ENCODE data around the gene PRCD. TPM values are rescaled to one million over a fixed set of nuclear protein-coding genes. Genes with fewer than 3 reads are reported as not detected.

PRCD gene
- polyA plus RNA-seq, 1 donor (not counting 4 experiments of a cell fraction or from before 2014, with no cell fraction given) = 1.2 TPM

DNA sequence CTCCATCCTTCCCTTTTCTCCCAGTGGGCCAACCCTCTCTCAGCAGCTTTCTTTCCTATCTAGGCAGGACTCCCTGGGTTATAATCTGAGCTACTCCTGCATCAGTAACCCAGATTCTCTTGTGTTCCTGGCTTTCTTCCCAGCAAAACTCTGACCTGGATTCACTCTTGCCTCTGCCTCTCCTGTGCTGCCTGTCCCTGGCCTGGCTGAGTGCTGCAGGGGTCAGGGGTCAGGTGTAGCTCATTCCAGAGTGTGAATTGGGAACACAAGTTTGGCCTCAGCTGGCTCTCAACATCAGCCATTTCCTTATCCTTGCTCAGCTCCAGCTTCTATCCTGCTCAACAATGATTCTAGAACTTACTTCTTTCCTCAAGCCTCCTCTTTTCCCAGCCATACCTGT, 48.3 kb downstream of the PRCD start:
- H3K79me2 ChIP-seq (ENCODE audit: control insufficient read depth, insufficient read depth, low read length) = peaks cover 15% of the 10 kb centered on the region
- dilution Hi-C loops (cut with MboI; ENCODE audit: extremely low pct_ligation_motif_present, low sequenced_read_pairs) = no loop called here
- no peaks in the 10 kb centered on the region for H3K27me3 ChIP-seq (ENCODE audit: control insufficient read depth, extremely low read depth, insufficient read depth, low read length)
- no peaks in the 10 kb centered on the region for H3K36me3 ChIP-seq (ENCODE audit: control insufficient read depth in 2 of 2, extremely low read depth in 1 of 2, insufficient read depth in 2 of 2, low read length in 2 of 2)
- no peaks in the 10 kb centered on the region for H3K9me3 ChIP-seq (ENCODE audit: control insufficient read depth, low read depth, low read length)
- no peak overlapping the region for H3K9ac ChIP-seq (ENCODE audit: control insufficient read depth, extremely low read depth, insufficient read depth, low read length)
- FAIRE-seq (no peak), DNase-seq (ENCODE audit: low read depth, low spot score) (no peak)
- H2AFZ ChIP-seq (ENCODE audit: control insufficient read depth, low read length) = no peak overlapping the region
- no peak overlapping the region for H3K4me3 ChIP-seq (ENCODE audit: control insufficient read depth in 2 of 3, extremely low read depth in 1 of 3, insufficient read depth in 2 of 3, low read depth in 1 of 3, low read length in 3 of 3)
- peaks cover 25% of the 10 kb centered on the region for H3K4me1 ChIP-seq (ENCODE audit: control insufficient read depth, extremely low read depth, insufficient read depth, low read length)
- H3K27ac ChIP-seq (ENCODE audit: control insufficient read depth, insufficient read depth, low read length) = no peak overlapping the region
- no peaks in the 10 kb centered on the region for H4K20me1 ChIP-seq (ENCODE audit: control insufficient read depth, extremely low read depth, insufficient read depth, low read length)
- no peak for TF ChIP-seq EZH2 (IDR thresholded peaks at IDR 0.05; ENCODE audit: low read length)
- TF ChIP-seq, protein P1, sequence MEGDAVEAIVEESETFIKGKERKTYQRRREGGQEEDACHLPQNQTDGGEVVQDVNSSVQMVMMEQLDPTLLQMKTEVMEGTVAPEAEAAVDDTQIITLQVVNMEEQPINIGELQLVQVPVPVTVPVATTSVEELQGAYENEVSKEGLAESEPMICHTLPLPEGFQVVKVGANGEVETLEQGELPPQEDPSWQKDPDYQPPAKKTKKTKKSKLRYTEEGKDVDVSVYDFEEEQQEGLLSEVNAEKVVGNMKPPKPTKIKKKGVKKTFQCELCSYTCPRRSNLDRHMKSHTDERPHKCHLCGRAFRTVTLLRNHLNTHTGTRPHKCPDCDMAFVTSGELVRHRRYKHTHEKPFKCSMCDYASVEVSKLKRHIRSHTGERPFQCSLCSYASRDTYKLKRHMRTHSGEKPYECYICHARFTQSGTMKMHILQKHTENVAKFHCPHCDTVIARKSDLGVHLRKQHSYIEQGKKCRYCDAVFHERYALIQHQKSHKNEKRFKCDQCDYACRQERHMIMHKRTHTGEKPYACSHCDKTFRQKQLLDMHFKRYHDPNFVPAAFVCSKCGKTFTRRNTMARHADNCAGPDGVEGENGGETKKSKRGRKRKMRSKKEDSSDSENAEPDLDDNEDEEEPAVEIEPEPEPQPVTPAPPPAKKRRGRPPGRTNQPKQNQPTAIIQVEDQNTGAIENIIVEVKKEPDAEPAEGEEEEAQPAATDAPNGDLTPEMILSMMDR (optimal IDR thresholded peaks at IDR 0.05 in 1 of 3, IDR thresholded peaks at IDR 0.05 in 1 of 3, conservative IDR thresholded peaks at IDR 0.05 in 1 of 3; ENCODE audit: extremely low read depth in 1 of 3, insufficient read depth in 2 of 3, low read length in 3 of 3) = no peak
- H3K9me1 ChIP-seq (ENCODE audit: control insufficient read depth, extremely low read depth, insufficient read depth, low read length) = no peaks in the 10 kb centered on the region
- no peak overlapping the region for H3K4me2 ChIP-seq (ENCODE audit: control insufficient read depth, extremely low read depth, insufficient read depth, low read depth, low read length)

- H3K4me3 ChIP-seq (ENCODE audit: control insufficient read depth in 2 of 3, extremely low read depth in 1 of 3, insufficient read depth in 2 of 3, low read depth in 1 of 3, low read length in 3 of 3) = peak overlapping the region in 1 of 3 experiments; percentile 34
- peak overlapping the region; percentile 19 for H3K4me2 ChIP-seq (ENCODE audit: control insufficient read depth, extremely low read depth, insufficient read depth, low read depth, low read length)
- dilution Hi-C loops (cut with MboI; ENCODE audit: extremely low pct_ligation_motif_present, low sequenced_read_pairs) = no loop called here
- H3K9ac ChIP-seq (ENCODE audit: control insufficient read depth, extremely low read depth, insufficient read depth, low read length) = peak overlapping the region; percentile 45
- no peaks in the 10 kb centered on the region for H4K20me1 ChIP-seq (ENCODE audit: control insufficient read depth, extremely low read depth, insufficient read depth, low read length)
- no peak for TF ChIP-seq EZH2 (IDR thresholded peaks at IDR 0.05; ENCODE audit: low read length)
- TF ChIP-seq, protein P1 (optimal IDR thresholded peaks at IDR 0.05 in 1 of 3, IDR thresholded peaks at IDR 0.05 in 1 of 3, conservative IDR thresholded peaks at IDR 0.05 in 1 of 3; ENCODE audit: extremely low read depth in 1 of 3, insufficient read depth in 2 of 3, low read length in 3 of 3) = peak; percentile 40 to 72 (median 68)
- FAIRE-seq (peak; percentile 89), DNase-seq (ENCODE audit: low read depth, low spot score) (no peak)
- H3K9me3 ChIP-seq (ENCODE audit: control insufficient read depth, low read depth, low read length) = no peaks in the 10 kb centered on the region
- no peaks in the 10 kb centered on the region for H3K36me3 ChIP-seq (ENCODE audit: control insufficient read depth in 2 of 2, extremely low read depth in 1 of 2, insufficient read depth in 2 of 2, low read length in 2 of 2)
- H3K79me2 ChIP-seq (ENCODE audit: control insufficient read depth, insufficient read depth, low read length) = no peaks in the 10 kb centered on the region
- no peak overlapping the region for H2AFZ ChIP-seq (ENCODE audit: control insufficient read depth, low read length)
- H3K9me1 ChIP-seq (ENCODE audit: control insufficient read depth, extremely low read depth, insufficient read depth, low read length) = no peaks in the 10 kb centered on the region
- no peaks in the 10 kb centered on the region for H3K27me3 ChIP-seq (ENCODE audit: control insufficient read depth, extremely low read depth, insufficient read depth, low read length)
- peak overlapping the region; percentile 49 for H3K27ac ChIP-seq (ENCODE audit: control insufficient read depth, insufficient read depth, low read length)
- peaks cover 32% of the 10 kb centered on the region for H3K4me1 ChIP-seq (ENCODE audit: control insufficient read depth, extremely low read depth, insufficient read depth, low read length)
These were observed 53.6 kb downstream of the PRCD start for GRCh38 chr17:76593384-76593826.

All from keratinocyte (primary cell).